GM21515 (cell line): ENCODE data around the gene PKHD1.

Source experiments
- ATAC-seq: cut with Tn5 transposase; IDR thresholded peaks from one replicate; pipeline ENCODE4 v1.9.1; 2021; ENCODE audit not compliant: unreplicated experiment

The PKHD1 gene, protein sequence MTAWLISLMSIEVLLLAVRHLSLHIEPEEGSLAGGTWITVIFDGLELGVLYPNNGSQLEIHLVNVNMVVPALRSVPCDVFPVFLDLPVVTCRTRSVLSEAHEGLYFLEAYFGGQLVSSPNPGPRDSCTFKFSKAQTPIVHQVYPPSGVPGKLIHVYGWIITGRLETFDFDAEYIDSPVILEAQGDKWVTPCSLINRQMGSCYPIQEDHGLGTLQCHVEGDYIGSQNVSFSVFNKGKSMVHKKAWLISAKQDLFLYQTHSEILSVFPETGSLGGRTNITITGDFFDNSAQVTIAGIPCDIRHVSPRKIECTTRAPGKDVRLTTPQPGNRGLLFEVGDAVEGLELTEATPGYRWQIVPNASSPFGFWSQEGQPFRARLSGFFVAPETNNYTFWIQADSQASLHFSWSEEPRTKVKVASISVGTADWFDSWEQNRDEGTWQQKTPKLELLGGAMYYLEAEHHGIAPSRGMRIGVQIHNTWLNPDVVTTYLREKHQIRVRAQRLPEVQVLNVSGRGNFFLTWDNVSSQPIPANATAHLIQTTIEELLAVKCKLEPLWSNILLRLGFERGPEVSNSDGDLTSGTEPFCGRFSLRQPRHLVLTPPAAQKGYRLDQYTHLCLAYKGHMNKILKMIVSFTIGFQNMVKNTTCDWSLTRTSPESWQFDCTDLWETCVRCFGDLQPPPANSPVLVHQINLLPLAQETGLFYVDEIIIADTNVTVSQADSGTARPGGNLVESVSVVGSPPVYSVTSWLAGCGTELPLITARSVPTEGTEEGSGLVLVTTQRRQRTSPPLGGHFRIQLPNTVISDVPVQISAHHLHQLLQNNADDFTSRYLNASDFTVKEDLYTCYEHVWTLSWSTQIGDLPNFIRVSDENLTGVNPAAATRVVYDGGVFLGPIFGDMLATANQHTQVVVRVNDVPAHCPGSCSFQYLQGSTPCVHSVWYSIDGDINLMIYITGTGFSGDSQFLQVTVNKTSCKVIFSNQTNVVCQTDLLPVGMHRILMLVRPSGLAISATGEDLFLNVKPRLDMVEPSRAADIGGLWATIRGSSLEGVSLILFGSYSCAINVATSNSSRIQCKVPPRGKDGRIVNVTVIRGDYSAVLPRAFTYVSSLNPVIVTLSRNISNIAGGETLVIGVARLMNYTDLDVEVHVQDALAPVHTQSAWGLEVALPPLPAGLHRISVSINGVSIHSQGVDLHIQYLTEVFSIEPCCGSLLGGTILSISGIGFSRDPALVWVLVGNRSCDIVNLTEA (N-terminal part only)

DNA sequence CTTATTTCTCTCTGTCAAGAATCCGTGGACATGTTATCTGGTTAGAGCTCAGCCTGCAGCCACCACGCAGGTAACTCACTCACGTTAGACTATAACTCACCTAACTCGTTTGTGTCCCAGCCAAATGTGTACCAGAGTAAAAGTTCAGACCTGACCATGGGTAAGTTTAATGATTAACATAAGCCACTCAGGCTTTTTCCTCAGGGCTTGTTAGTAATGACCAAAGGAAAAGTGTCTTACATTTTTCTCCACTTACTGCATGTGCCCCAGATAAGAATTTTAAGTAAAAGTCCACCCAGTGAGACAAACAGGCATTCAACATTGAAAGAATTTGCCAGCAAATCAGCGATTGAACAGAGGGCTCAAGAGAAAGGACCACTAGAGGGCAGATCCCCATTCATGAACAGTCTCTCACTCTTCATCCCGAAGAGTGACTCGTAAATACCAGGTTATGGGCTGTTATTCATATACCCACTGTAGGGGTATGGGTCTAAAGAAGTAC lies at the start of gene PKHD1:
Gene PKHD1 (minus strand): TSS at position 116 of the 502 bp plus-strand sequence. CDS start 2,680 bp downstream, outside the sequence.
- no peak for ATAC-seq

DNA sequence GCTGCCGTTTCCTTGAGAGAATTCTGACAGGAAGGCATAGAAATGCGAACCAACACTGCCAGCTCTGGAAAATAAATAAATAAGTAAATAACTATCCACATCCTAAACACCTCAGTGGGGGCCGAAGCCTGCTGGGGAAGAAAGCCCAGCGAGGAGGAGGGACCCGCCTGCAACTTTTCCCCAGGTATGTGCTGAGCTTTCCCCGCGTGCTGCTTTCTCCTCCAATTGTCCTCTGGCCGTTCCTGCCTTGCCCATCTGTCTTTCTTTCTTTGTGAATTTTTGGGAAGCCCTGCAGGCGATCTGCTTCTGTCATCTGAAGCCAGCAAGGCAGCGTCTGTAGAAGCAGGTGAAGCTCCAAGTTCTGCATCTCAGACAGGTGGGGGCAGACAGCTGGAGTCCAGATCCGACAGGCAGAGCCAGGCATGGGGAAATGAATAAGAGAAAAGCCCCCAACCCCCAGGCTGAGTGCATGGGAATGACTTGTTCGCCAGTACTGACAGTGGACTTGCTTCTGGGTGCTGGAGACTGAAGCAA lies 49.6 kb upstream of the PKHD1 start:
- ATAC-seq: no peak

DNA sequence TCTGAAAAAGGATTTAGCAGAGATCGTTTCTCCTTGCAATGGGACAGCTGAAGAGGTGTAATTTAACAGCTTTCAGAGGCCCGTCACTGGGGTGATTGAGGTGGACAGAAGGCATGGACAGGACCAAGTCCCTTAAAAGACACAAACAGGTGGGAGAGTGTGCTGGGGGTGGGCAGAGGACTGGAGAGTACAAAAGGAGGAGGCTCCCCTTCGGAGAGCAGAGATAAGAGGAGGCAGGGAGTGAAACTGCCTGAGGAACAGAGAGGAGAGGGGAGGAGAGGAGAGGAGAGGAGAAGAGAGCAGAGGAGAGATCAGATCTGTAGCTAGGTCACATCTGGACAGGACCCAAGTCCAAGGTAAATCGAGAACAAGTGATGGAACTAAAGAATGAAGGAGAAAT lies 48.6 kb upstream of the PKHD1 start:
- ATAC-seq: no peak

DNA sequence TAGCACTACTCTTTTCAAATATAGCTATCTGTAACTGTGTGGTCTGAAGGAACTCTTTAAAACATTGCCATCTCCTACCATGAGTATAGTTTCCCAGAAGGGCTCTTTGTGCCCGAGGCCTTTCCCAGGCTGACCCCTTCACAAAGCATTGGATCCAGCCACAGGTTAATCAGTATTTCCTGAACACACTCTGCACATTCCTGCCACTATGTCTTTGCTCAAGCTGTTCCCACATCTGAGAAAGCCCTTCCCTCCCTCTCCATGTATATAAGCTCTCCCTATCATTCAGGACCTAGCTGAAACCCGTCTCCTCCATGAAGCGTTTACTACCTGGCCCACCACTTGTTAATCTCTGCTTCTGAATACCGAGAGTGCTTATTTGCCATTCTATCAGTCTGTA lies 47.8 kb upstream of the PKHD1 start:
- ATAC-seq: no peak

DNA sequence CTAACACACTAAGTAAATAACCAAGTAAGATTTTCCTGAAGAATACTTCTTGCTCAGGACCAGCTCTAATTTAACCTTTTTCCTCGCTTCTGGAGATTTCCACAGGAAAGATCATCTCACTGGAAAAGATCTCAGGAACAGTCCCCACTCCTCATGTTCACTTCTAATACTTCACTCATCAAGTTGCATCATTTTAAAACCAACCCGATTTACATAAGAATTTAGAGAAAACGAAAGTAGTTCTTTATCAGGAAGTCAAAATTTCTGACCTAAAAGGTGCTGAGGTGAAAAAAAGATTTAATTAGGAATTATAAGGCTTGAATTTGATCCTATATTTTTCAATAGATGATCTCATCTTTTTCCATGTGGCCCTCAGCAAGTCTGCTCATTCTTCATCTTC lies 46.6 kb upstream of the PKHD1 start:
- no peak for ATAC-seq

DNA sequence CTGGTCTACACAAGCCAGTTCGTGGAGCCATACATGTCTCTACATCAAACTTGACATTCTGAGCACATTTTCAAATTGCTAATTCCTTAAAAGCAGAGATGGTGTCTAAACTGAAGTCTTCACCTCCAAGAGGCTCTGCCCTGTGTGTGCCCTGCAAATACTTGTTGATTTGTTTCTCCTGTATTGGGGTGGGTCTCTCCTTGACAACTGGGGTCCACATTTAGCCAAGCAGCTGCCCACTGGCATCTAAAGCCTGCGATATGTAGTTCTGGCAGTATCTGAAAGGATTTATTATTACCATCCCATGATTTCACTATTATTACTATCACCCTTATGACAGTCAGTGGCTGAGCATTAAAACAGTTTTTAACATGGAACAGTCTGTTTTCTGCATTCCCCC lies 45.9 kb upstream of the PKHD1 start:
- ATAC-seq: no peak

DNA sequence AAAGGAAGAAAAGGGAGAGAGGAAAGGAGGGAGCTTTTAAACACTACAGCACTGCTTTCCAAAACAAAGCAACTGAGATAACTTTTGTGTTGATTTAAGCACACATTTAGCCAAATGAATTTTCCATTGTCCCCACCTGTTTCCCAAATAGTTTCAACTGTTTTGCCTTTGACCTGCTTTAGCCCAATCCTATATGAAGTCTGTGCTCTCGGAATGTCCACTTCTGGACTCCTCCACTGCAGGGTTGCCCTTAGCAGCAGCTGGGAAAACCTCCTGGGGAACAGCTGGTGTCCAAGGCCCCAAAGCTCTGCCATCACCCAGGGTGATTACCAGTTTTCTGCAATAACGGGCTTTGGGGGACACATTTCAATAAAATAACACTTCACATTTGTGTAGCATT lies 44.9 kb upstream of the PKHD1 start:
- ATAC-seq: no peak

DNA sequence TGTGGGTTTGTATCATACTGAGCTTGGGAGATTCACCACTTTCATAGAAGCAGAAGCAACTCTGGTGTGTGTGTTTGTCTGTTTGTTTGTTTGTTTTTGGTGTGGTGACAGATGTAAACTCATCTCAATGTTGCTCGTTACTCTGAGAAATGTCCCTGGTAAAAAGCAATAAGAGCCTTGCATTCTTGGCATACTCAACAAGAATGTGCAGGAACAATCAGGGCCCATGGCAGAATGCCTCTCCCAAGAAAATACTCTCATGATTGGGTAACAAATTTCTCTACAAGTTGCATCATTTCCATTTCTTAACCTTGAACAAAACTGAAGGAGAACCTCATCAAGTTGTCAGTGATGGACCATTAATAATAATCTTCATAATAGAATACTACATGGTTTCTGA lies 43.0 kb upstream of the PKHD1 start:
- ATAC-seq: no peak

DNA sequence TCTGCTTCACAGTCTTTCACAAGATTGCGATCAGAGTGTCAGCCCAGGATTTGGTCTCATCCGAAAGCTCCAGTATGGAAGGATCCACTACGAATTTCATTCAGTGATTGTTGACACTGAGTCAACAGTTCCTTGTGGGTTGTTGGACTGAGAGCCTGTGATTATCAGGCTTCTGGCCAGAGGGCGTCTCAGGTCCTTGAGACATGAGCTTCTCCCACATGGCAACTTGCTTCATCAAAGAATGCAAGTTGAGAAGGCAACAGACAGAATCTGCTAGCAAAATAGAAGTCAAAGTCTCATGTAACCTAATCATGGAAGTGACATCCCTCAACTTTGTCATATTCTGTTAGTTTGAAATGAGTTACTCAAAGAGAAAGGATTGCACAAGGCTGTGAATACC lies 40.5 kb upstream of the PKHD1 start:
- no peak for ATAC-seq

DNA sequence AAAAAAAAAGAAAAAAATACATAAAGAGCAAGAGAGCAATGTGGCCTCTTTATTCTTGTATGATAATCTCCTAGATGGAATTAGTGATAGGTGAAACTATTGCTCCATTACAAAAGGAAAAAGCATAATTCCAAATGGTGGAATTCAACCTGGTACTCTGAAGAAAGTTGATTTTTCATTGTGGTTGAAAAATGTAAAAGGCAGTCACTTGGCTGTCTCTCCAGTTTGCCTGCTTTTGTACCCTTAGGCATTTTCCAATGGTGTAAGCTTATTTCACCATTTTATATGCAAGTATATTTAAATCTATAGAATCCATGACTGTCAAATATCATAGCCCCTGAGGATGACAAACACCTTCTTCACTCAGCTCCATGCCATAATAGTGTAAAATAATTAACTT lies 38.8 kb upstream of the PKHD1 start:
- ATAC-seq: no peak

DNA sequence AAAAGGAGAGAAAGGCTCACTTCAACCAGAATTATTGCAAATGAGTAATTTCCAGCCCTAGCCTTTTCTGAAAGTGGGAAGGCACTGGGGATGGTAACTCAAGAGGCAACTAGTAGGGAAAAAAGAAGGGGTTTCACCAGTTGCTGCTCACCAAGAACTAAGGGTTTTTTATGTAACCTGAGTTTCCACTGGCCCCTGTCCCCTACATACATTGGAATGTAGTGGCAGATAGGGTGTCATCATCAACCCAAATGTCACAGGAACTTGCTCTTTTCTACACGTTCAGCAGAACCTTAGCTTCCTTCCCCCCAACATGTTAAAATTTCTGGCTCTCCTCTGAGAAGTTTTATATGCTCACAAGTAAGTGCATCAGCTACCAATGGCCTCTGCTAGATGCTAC lies 38.2 kb upstream of the PKHD1 start:
- ATAC-seq: no peak

DNA sequence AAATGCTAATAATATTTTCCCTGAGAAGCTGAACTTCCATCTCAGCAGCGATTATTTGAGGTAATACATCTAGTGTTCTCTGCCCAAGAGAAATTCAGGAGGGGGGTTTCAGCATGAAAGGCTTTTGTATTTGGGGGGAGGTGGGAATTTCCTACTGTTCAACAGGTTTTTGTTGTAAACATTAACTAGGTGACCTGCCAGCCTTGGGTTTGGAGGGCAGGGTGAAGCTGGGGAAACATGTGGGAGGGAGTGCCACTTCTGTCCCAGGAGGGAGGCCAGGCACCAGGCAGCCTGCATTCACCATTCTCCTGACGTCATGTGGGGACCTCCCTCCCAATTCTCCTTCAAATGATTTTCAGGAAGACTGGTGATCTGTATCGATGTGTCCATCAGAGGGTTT lies 37.7 kb upstream of the PKHD1 start:
- ATAC-seq: no peak

DNA sequence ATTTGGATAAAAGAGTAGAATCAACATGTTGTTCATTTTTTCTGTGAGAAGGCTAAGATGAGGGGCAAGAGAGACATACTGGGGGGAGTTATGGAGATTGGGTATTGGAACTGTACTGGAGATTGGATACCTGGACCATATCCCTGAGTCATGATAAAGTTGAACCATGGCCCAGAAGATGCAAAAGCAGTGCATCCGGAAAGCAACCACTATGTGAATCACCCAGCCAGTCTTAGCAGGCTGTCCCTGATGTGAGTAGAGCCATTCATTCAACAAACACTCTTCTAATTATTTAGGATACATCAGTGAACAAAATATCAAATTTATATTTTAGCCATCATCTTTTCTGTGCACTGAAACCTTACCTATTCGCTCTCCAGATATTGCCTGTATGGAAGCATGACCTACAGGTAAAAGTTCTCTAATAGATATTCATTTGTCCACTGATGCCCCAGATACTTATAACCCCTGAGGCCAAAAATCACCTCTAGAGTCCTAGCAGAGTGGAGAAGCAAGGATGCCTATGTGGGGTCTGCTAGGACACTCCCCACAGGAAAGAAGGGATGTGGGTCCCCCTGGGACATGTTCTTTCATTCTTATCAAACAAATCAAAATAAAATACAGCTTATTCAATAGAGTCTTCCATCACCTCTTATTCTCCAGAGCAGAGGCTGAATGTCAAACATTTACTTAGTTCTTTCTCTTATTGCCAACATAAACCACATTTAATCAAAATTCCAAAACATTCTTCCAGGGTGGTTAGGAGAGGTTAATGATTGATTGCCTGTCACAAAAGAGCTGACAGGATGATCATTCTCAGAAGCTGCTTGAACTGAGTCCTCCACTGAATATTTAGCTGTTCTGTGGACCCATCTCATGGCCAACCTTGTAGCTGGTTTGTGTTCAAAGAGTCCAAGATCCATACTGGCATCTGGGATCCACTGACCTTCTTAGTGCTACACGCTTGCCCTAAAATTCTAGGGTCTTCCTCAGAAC lies 37.0 kb upstream of the PKHD1 start:
- ATAC-seq: no peak

DNA sequence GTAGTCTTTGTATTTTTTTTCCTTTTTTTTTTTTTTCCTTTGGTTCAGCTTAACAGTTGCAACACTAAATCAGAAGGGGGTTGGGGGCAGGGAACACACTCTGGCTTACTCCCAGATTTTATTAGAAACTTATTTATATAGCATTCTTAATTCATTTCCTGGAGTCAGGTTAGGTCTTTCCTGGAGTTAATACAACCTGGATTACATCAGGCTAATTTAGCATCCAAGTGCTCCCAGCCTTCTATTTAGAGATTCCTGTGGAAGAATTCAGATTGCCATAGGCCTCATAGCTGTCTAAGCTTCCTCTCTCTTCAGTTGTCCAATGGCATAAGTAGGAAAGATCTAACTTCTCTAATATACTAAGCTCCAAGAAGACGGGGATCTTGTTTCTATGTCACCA lies 35.8 kb upstream of the PKHD1 start:
- ATAC-seq: no peak

DNA sequence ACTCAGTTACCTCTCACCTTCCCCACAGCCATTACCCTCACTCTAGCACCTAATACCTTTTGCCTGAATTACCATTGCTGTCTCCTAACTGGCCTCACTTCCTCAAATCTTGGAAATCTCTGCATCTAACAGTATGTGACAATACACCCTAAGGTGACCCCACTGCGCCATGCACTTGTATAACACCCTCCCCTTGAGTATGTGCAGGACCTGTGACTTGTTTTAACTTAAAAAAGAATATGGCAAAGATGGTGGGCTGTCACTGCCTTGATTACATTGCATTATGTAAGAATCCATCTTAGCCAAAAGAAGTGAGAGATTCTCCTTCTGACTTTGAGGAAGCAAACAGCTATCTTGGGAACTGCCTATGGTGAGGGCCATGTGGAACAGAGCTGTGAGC lies 29.9 kb upstream of the PKHD1 start:
- no peak for ATAC-seq

DNA sequence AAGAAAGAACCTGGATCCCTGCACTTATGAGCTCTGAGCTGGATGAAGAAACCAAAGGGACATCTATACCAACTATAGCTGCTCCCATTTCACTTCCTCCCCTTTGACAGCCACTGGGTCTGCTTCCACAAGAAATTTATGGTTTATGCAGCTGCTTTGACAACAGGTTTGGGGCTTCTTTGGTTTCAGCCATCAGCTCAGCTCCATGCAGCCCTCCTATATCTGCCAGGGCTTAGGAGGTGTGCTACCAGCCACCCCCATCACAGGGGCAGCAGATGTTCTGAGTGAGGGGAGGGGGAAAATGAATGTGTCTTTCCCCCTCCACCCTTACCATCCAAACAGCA lies 29.2 kb upstream of the PKHD1 start:
- ATAC-seq: no peak

DNA sequence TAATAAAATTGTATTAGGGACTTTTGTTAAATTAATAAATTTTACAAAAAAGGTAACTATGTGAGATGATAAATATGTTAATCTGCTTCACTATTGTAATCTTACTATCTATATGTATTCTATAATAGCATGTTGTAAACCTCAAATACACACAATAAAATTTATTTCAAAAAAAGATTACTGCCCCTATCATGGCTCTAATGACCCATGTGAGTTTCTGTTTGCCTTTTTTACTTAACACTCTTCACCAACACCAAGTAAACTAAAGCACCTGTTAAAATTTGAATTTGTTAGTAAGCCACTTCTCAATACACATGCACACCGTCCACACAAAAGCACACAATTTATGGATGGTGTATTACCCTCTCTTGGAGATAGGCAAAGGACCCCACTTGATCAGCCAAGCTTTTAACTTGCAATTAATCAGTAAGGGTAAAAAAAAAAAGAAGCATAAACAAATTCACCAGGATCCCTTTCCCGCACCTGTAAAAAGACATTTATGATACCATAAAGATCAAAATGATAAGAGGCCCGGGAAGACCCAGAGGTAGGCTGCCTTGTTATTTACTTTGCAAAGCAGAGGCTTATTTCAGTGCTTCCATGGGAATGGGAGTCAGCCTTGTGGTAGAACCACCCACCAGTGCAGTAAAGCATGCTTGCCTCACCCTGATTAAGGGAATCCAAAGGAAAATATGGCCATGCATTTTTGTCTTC lies 28.6 kb upstream of the PKHD1 start:
- no peak for ATAC-seq

DNA sequence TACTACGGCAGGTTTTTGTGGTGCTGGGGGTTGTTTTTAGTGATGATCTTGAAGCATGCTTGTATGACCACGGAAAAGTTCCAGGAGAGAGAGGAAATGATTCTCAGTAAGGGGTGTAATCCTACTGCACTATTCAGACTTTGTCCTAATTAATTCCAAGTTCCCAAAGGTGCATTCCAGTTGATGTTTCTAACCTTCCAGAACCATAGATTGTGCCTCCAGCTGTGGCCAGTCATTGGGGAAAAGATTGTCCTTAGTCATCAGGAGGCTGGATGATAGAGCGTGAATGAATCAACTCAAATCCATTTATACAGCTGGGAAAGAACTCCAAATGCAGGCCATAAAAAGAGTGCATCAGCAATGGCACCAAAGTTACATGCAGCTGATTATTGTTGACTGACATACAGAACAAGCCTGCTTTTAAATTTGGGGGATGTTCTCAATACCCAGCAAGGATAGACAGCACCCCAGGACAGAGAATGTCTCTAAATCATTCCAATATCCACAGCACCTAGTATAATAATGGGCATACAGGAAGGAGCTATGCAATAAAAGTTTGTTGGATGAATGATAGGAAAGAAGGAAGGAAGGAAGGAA lies 27.8 kb upstream of the PKHD1 start:
- no peak for ATAC-seq

DNA sequence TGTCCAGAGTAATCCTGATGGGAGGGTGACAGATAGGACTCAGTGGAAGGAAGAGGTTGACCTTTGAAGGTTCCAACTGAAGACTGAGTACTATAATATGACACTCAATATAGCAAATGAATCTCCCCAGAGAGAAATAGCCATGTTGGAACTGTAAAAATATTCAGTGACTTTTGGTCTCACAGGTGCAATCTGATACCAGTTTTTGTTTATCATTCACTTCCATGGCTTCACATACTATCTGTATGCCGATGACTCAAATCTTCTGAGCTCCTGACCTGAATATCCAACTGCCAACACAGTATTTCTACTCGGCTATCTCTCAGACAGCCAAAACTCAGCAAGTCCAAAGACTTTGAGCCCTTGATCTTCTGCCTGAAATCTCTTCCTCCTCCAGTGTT lies 21.8 kb upstream of the PKHD1 start:
- ATAC-seq: no peak
